K562 (cell line): ENCODE data around the gene CDHR1. TPM values are rescaled to one million over a fixed set of nuclear protein-coding genes. Genes with fewer than 3 reads are reported as not detected.
A peak's percentile ranks its signal among the peaks of the same experiment; 100 is the strongest.

Experiments
- ATF3 ChIP-seq, 2 experiments: fragments of 450-650 bp in 1 of 2; sonication (generic) in 1 of 2; formaldehyde crosslinking in 1 of 2; IDR thresholded peaks in 1 of 2; conservative IDR thresholded peaks in 1 of 2; 2 replicates each; pipeline versions ENCODE4 v1.6.1 to v1.8.1; 2016 to 2023; ENCODE audit warnings: mild to moderate bottlenecking in 2 of 2, moderate library complexity in 2 of 2, inconsistent platforms in 1 of 2, missing genetic modification reagents in 1 of 2
- BRD9 ChIP-seq: fragments of 450-650 bp; IDR thresholded peaks from 2 replicates; pipeline ENCODE4 v1.6.1; 2018; ENCODE audit warnings: low read depth; ENCODE audit not compliant: partially characterized antibody
- DMBX1 ChIP-seq: fragments of 250-450 bp; sonication (Bioruptor Pico); IDR thresholded peaks from 2 replicates; pipeline ENCODE4 v1.8.0; 2022; ENCODE audit warnings: inconsistent platforms, mild to moderate bottlenecking, moderate library complexity, borderline replicate concordance
- ETV1 ChIP-seq: fragments of 450-650 bp; conservative IDR thresholded peaks from 2 replicates; pipeline ENCODE4 v1.6.1; 2016; ENCODE audit warnings: missing genetic modification characterization, control low read depth, low read depth, missing compliant biosample characterization
- FOXJ2 ChIP-seq: fragments of 200-800 bp; sonication (Bioruptor generic); IDR thresholded peaks from 2 replicates; pipeline ENCODE4 v1.6.1; 2016; ENCODE audit warnings: missing genetic modification characterization, missing compliant biosample characterization
- HMG20A ChIP-seq: fragments of 450-650 bp; formaldehyde crosslinking; conservative IDR thresholded peaks from 2 replicates; pipeline ENCODE4 v1.4.0; 2020; ENCODE audit warnings: mild to moderate bottlenecking, mixed read lengths
- HOXB6 ChIP-seq: fragments of 250-450 bp; sonication (Bioruptor Pico); IDR thresholded peaks from 2 replicates; pipeline ENCODE4 v1.5.1; 2022; ENCODE audit warnings: mild to moderate bottlenecking, borderline replicate concordance
- KAT2B ChIP-seq: IDR thresholded peaks from one replicate; pipeline ENCODE4 v1.6.1; 2012; ENCODE audit warnings: low read depth, mild to moderate bottlenecking, control low read depth, inconsistent platforms, low read length, moderate library complexity
- PTBP1 ChIP-seq: fragments of 200-400 bp; formaldehyde crosslinking; IDR thresholded peaks from 2 replicates; pipeline ENCODE4 v1.6.1; 2017; ENCODE audit warnings: low read depth, low read length
- RBM17 ChIP-seq: fragments of 200-400 bp; formaldehyde crosslinking; IDR thresholded peaks from 2 replicates; pipeline ENCODE4 v1.6.1; 2017; ENCODE audit warnings: low read depth, mild to moderate bottlenecking, low read length, borderline replicate concordance
- RBM25 ChIP-seq: fragments of 200-400 bp; formaldehyde crosslinking; IDR thresholded peaks from 2 replicates; pipeline ENCODE4 v1.6.1; 2018; ENCODE audit warnings: low read length, low read depth, moderate library complexity; ENCODE audit not compliant: severe bottlenecking
- RFX7 ChIP-seq: fragments of 250-450 bp; sonication (Bioruptor Pico); IDR thresholded peaks from 2 replicates; pipeline ENCODE4 v1.5.1; 2021; ENCODE audit warnings: mild to moderate bottlenecking
- TAL1 ChIP-seq: fragments of 450-650 bp; IDR thresholded peaks from 2 replicates; pipeline ENCODE4 v1.6.1; 2016; ENCODE audit warnings: mild to moderate bottlenecking
- ZFP1 ChIP-seq: fragments of 450-650 bp; formaldehyde crosslinking; IDR thresholded peaks from 2 replicates; pipeline ENCODE4 v1.4.0; 2020; ENCODE audit warnings: mild to moderate bottlenecking, mixed read lengths
- ZKSCAN3 ChIP-seq: fragments of 250-450 bp; sonication (Bioruptor Pico); IDR thresholded peaks from 2 replicates; pipeline ENCODE4 v1.4.0; 2020
- ZNF224 ChIP-seq: sonication (generic); formaldehyde crosslinking; IDR thresholded peaks from 2 replicates; pipeline ENCODE4 v1.8.0; 2022; ENCODE audit warnings: mild to moderate bottlenecking, missing genetic modification reagents
- ZNF609 ChIP-seq: sonication (generic); formaldehyde crosslinking; IDR thresholded peaks from 2 replicates; pipeline ENCODE4 v1.8.1; 2023; ENCODE audit warnings: missing genetic modification reagents, mild to moderate bottlenecking, borderline replicate concordance
- ZSCAN32 ChIP-seq: fragments of 450-650 bp; formaldehyde crosslinking; IDR thresholded peaks from 2 replicates; pipeline ENCODE4 v1.4.0; 2020; ENCODE audit warnings: mild to moderate bottlenecking, moderate library complexity
- polyA plus RNA-seq, 8 experiments: library from polyadenylated mRNA; depleted of rRNA in 4 of 8; stranded (reverse) in 5 of 8; unstranded in 3 of 8; fragments of >200 nt; fragmentation: Nextera tagmentation in 2 of 8; fragmentation: Illumina TruSeq in 1 of 8; extraction: Ambion mirVana in 2 of 8; extraction: Trizol in 1 of 8; gene quantifications; 2 replicates each; pipeline versions ENCODE4 v1.2.1 to v1.2.3, GENCODE V29; 2011 to 2014; ENCODE audit warnings: inconsistent platforms in 1 of 8, missing spikeins in 1 of 8
- total RNA-seq, 7 experiments: library from RNA; depleted of rRNA in 6 of 7; stranded (reverse); fragments of >200 nt in 6 of 7; fragmentation: Illumina TruSeq in 2 of 7; extraction: Trizol in 2 of 7; gene quantifications; 2 replicates each; pipeline versions ENCODE4 v1.2.1 to v1.2.3, GENCODE V29; 2011 to 2021; ENCODE audit warnings: low replicate concordance in 1 of 7

The CDHR1 gene
- total and polyA plus RNA-seq, 9 of the 15 experiments (the other 6 are each of a cell fraction or from before 2014, with no cell fraction given), result 0.03 to 0.99 (median 0.20) TPM

- TF ChIP-seq RBM17, result no peak
- no peak for TF ChIP-seq KAT2B
- no peak for TF ChIP-seq RFX7 (CRISPR knock-in tag)
- no peak for TF ChIP-seq FOXJ2 (tag)
- no peak for TF ChIP-seq HMG20A (CRISPR knock-in tag)
- no peak for TF ChIP-seq ZSCAN32
- TF ChIP-seq ETV1 (tag), result peak; percentile 39; the same call in 1 of the 2 replicates
- TF ChIP-seq HOXB6 (CRISPR knock-in tag), result no peak
- no peak for TF ChIP-seq PTBP1
- TF ChIP-seq DMBX1 (CRISPR knock-in tag), result no peak
- TF ChIP-seq TAL1, result no peak
- TF ChIP-seq ZKSCAN3 (CRISPR knock-in tag), result no peak
- no peak for TF ChIP-seq RBM25
- TF ChIP-seq ZFP1 (CRISPR knock-in tag), result no peak
- no peak for TF ChIP-seq ZNF224 (CRISPR knock-in tag)
- TF ChIP-seq ATF3 (IDR thresholded peaks at IDR 0.05), result peak; percentile 96
- TF ChIP-seq ATF3 (CRISPR knock-in tag; conservative IDR thresholded peaks at IDR 0.05), result no peak
- TF ChIP-seq ZNF609 (CRISPR knock-in tag), result no peak
- TF ChIP-seq BRD9, result no peak
Observed at GRCh38 chr10:84156768-84157167, 37.6 kb upstream of the CDHR1 start (continued).
